Renal cortex interstitium (tissue), 11 donors: ENCODE results near the gene CTAG1B. TPM values are rescaled to one million over a fixed set of nuclear protein-coding genes. Genes with fewer than 3 reads are reported as not detected.
"Not testable (repeated sequence)": the region's sequence is repeated elsewhere in the genome, so short reads cannot be mapped to it uniquely, and the experiment has no call there.

Experiments
- DNase-seq, 11 donors: peaks; one replicate each; pipeline ENCODE4 v3.0.0-alpha.2; 2013; ENCODE audit warnings: low read depth in 9 of 11, low spot score in 4 of 11; ENCODE audit errors: extremely low read depth in 1 of 11
- polyA plus RNA-seq, 3 donors: library from polyadenylated mRNA; unstranded; fragments of 120-200 nt; gene quantifications; one replicate each; pipeline ENCODE4 v1.2.1, GENCODE V29; 2013; ENCODE audit not compliant: insufficient read length in 3 of 3

Gene CTAG1B
- polyA plus RNA-seq, 3 donors, result not detected

- DNase-seq, result not testable (repeated sequence)
These were observed 22.7 kb upstream of the CTAG1B start for GRCh38 chrX:154641740-154642139.

DNA sequence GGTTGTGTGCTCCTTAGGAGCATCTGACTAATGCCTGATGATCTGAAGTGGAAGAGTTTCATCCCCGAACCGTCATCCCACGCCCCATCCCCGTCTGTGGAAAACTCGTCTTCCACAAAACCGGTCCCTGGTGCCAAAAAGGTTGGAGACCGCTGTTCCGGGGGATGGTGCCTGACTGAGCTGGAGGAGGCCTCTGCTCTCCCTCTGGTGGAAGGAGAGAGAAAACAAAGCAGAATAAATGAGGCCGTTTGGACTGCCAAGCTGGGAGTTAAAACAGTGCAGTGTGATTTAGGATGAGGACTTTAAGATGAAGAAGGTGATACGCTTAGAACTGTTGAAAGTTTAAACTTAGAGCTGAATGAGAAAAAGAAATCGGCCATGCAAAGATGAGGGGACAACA is 14.6 kb upstream of the CTAG1B start:
- DNase-seq, result not testable (repeated sequence)

- DNase-seq, result not testable (repeated sequence)
These were observed 11.9 kb upstream of the CTAG1B start for GRCh38 chrX:154630949-154631348.

GRCh38 chrX:154628960-154629359 is 9.9 kb upstream of the CTAG1B start:
- DNase-seq, result not testable (repeated sequence)

- DNase-seq, result not testable (repeated sequence)
These were observed 1.8 kb upstream of the CTAG1B start for GRCh38 chrX:154620767-154621414.

DNA sequence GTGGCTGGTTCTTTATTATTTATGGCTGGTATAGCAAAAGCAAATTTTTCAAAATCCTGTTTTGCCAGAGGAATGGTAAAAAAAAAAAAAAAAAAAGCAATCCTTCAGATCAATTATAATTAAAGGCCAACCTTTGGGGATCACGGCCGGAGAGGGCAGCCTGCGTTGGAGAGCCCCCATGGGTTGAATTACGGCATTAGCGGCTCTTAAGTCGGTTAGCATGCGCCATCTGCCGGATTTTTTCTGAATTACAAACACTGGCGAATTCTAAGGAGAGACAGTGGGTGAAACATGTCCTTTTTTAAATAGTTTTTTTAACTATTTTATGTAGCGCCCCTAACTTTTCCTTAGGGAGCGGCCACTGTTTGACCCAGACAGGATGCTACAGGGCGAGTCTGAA is 5.5 kb downstream of the CTAG1B start:
- not testable (repeated sequence) for DNase-seq

- not testable (repeated sequence) for DNase-seq
These were observed 7.9 kb downstream of the CTAG1B start for GRCh38 chrX:154611146-154611545.

GRCh38 chrX:154608823-154609222 is 10.3 kb downstream of the CTAG1B start:
- DNase-seq, result not testable (repeated sequence)

- DNase-seq, result not testable (repeated sequence)
These were observed 11.1 kb downstream of the CTAG1B start for GRCh38 chrX:154607976-154608375.

DNA sequence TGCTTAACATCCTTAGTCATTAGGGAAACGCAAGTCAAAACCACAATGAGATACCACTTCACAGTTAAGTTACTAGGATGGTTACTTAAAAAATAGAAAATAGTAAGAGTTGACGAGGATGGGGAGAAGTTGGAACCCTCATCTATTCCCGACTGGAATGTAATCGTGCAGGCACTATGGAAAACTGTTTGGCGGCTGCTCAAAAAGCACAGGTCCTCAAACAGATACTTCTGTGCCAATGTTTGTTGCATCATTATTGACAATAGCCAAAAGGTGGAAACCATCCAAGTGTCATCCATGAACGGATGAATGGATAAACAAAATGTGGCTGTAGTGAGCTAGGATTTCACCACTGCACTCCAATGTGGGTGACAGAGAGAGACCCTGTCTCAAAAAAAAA is 11.7 kb downstream of the CTAG1B start:
- no peak for DNase-seq

GRCh38 chrX:154605566-154605965 is 13.5 kb downstream of the CTAG1B start:
- DNase-seq, result no peak

- DNase-seq, result no peak
These were observed 15.3 kb downstream of the CTAG1B start for GRCh38 chrX:154603438-154604430.

GRCh38 chrX:154602766-154603437 is 16.2 kb downstream of the CTAG1B start:
- no peak for DNase-seq

DNA sequence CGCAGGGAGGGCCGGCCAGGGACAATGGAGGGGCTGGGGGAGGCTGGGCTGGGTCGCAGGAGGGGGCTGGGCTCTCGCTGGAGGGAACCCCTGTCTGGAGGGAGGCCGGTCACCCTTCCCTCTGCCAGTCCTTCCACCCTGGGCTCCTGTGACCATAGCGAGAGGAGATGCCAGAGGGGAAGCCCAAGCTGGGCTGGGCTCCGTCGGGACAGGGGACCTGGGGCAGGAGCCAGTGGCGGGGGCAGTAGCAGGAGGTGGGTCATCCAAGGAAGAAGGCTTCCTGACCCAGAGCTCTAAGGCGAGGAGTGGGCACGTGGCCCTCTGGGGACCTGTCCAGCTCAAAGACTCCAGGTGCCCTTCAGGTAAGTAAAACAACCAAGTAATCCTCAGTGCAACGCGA is 16.9 kb downstream of the CTAG1B start:
- no peak for DNase-seq

DNA sequence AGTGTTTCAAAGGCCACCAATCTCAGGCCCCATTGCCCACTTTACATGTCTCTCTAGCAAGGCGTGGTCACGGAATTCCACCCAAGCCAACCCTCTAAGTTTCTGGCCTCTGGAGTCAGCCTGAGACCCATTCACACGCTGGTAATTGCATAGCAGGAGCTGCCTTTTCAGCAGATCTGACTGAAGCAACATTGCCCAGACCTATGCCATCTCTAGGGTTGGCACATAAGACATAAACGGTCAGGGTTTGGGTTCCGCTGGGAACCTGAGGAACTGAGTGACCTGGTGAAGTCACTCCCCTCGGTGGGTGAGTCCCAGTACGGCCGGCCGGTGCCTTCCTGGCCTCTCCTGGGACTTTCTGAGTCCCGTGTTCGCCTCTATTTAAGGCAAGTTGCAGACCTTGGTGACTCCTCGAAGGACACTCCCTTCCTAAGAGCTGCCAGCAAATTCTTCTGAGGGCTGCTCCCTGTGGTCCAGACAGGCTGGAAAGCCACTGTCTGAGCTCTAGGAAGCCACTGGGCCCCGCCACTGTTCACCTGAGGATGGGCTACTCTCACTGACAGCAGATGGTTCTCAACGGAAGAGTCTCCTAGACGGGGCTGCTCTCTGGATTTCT is 18.2 kb downstream of the CTAG1B start:
- DNase-seq, result no peak

DNA sequence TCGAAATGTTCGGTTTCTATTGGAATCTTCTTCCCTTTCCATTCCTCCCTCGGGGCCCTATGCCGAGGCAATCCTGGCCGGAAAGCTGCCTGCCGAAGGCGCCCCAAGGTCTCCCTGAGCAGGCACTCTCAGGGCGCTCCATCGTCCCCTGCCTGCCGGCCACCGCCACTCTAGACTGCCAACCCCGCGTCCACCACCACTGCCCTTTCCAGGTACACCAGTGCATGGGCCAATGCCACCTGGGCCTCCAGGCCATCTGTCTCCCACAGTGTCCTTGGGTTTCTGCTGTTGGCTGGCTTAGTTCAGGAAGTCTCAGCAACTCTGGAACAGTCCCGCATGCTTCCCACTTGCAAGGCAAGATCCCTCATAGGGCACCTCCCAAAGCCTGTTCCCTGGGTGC is 19.6 kb downstream of the CTAG1B start:
- no peak for DNase-seq

DNA sequence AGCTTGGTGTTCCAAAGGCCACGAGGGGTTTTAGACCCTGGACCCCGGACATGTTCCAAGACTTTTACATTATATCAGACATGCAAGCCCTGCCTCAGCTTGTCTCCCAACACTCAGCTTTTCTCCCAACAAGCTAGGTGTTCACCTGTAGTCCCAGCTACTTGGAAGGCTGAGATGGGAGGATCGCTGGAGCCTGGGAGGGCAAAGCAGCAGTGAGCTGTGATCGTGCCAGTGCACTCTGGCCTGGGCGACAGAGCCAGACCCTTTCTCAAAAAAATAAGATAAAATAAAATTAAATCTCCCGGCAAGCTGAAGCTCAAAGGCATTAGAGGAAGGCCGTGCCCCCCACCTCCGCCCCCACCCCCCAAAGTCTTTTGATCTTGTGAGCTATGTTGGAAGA is 20.4 kb downstream of the CTAG1B start:
- no peak for DNase-seq

DNA sequence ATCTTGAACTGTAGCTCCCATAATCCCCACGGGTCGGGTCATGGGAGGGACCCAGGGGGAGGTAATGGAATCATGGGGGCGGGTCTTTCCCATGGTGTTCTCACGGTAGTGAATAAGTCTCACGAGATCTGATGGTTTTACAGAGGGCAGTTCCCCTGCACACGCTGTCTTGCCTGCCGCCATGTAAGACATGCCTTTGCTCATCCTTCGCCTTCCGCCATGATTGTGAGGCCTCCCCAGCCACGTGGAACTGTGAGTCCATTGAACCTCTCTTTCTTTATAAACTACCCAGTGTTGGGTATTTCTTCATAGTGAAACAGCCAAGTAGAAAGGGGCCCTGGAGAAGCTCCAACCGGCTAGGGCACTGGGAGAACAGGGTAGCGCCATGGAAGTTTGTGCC is 21.9 kb downstream of the CTAG1B start:
- DNase-seq, result no peak

GRCh38 chrX:154596290-154596929 is 22.7 kb downstream of the CTAG1B start:
- peak in 10 of 11 donors; percentile 2 to 59 (median 24) for DNase-seq
